Measurements from ENCODE around the gene SYNDIG1. TPM values are rescaled to one million over a fixed set of nuclear protein-coding genes. Genes with fewer than 3 reads are reported as not detected.

The SYNDIG1 gene
- polyA plus RNA-seq, 2 of the 4 experiments (the other 2 are of a cell fraction), result 0.96 to 2.6 TPM

- TF ChIP-seq MYC (IDR thresholded peaks at IDR 0.05; ENCODE audit: borderline replicate concordance, low read length), result no peak
- peak; percentile 40; the same call in 1 of the 2 replicates for TF ChIP-seq FOSL2 (IDR thresholded peaks at IDR 0.05)
- peak; percentile 82; the same call in 1 of the 2 replicates for TF ChIP-seq FOSL2 (CRISPR knock-in tag; IDR thresholded peaks at IDR 0.05)
- TF ChIP-seq FOXS1 (CRISPR knock-in tag; IDR thresholded peaks at IDR 0.05), result no peak
- TF ChIP-seq SREBF2 (IDR thresholded peaks at IDR 0.05), result no peak
- no peak for TF ChIP-seq GATA3 (IDR thresholded peaks at IDR 0.05; ENCODE audit: borderline replicate concordance)
- no peak for TF ChIP-seq RCOR1 (IDR thresholded peaks at IDR 0.05; ENCODE audit: low read depth, low read length)
Measured at GRCh38 chr20:24634855-24635254, 165.4 kb downstream of the SYNDIG1 start (continued).

- FAIRE-seq (no peak), DNase-seq (ENCODE audit: low read depth in 1 of 2, low spot score in 1 of 2) (no peak), ATAC-seq (no peak)
- Histone ChIP-seq H3K9me3 (no peaks in the 10 kb centered on the region; the same call in 2 of the 3 replicates), H3K4me3 (no peak overlapping the region), H3K4me2 (no peak overlapping the region), H3K27ac (peak overlapping the region; percentile 90 to 92), H3K4me1 (peaks cover 22% of the 10 kb centered on the region)
- 95% methylated on average over 2 of the region's 2 CpGs for WGBS (ENCODE audit: missing lambda C conversion rate)
- CTCF ChIA-PET, result interaction anchor here (0.9 to 1.4 kb wide), 4 partner anchors 9 to 42 kb away, joined by 3 to 6 read pairs (median 3); no protein-coding TSS in a partner anchor
- TF ChIP-seq SMC3 (IDR thresholded peaks at IDR 0.05), result no peak
- TF ChIP-seq HES2 (IDR thresholded peaks at IDR 0.05), result no peak
- TF ChIP-seq JUNB (IDR thresholded peaks at IDR 0.05), result no peak
- no peak for TF ChIP-seq NPAS2 (CRISPR knock-in tag; IDR thresholded peaks at IDR 0.05; ENCODE audit: borderline replicate concordance)
- TF ChIP-seq RARB (CRISPR knock-in tag; IDR thresholded peaks at IDR 0.05), result no peak
- TF ChIP-seq ZNF302 (CRISPR knock-in tag; IDR thresholded peaks at IDR 0.05), result no peak
- TF ChIP-seq RAD21 (conservative IDR thresholded peaks at IDR 0.05 in 1 of 2, IDR thresholded peaks at IDR 0.05 in 1 of 2), result no peak
- no peak for TF ChIP-seq PHF8 (IDR thresholded peaks at IDR 0.05; ENCODE audit: borderline replicate concordance, low read depth)
- no peak for TF ChIP-seq CTCF (IDR thresholded peaks at IDR 0.05)
- TF ChIP-seq ATOH8 (CRISPR knock-in tag; IDR thresholded peaks at IDR 0.05; ENCODE audit: low read depth), result no peak
- TF ChIP-seq HOXB5 (CRISPR knock-in tag; IDR thresholded peaks at IDR 0.05), result no peak
- no peak for TF ChIP-seq TP53 (CRISPR knock-in tag; IDR thresholded peaks at IDR 0.05)
- no peak for TF ChIP-seq HDAC2 (IDR thresholded peaks at IDR 0.05)
- no peak for TF ChIP-seq HOXB13 (CRISPR knock-in tag; IDR thresholded peaks at IDR 0.05; ENCODE audit: low read depth)
- TF ChIP-seq, protein P1, sequence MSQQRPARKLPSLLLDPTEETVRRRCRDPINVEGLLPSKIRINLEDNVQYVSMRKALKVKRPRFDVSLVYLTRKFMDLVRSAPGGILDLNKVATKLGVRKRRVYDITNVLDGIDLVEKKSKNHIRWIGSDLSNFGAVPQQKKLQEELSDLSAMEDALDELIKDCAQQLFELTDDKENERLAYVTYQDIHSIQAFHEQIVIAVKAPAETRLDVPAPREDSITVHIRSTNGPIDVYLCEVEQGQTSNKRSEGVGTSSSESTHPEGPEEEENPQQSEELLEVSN (IDR thresholded peaks at IDR 0.05; ENCODE audit: borderline replicate concordance, low read depth), result no peak
- POLR2A ChIA-PET, result no interaction called here
Measured at GRCh38 chr20:24636626-24637025, 167.2 kb downstream of the SYNDIG1 start.

DNA sequence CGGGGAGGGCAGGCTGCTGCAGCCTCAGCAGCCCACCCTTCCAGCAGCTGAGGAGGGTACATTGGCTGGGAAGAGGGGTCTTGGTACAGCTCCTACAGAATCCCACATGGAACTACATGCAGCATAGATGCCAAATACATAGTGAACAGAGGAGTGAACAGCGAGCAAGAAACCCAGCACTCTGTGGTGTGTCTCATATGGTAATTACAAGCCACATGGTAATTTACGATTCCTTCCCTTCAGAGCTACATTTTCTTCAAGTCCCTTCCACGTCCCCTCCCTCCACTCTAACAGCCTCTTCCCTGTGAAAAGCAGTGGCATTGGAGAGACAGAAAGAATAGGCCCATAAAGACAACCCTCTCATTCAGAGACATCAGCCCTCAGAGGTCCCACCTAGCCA is 167.7 kb downstream of the SYNDIG1 start:
- no peak for DNase-seq (ENCODE audit: low read depth in 1 of 2, low spot score in 1 of 2)
- Histone ChIP-seq H3K9me3 (no peaks in the 10 kb centered on the region; the same call in 2 of the 3 replicates), H3K27ac (peak overlapping the region; percentile 19 to 90; a peak in 4 of 6 replicates), H3K4me2 (no peak overlapping the region), H3K4me3 (no peak overlapping the region), H3K4me1 (peaks cover 22% of the 10 kb centered on the region)
- WGBS (ENCODE audit: missing lambda C conversion rate), result 87% methylated on average over 4 of the region's 4 CpGs
- ATAC-seq, result no peak
- ChIA-PET POLR2A (no interaction called here), CTCF (interaction anchor here (1.4 kb wide), 1 partner anchor 9 kb away, joined by 6 read pairs; no protein-coding TSS in a partner anchor)
- TF ChIP-seq CHD2 (IDR thresholded peaks at IDR 0.05; ENCODE audit: low read length, partially characterized antibody) (no peak), TFCP2L1 (CRISPR knock-in tag; IDR thresholded peaks at IDR 0.05) (no peak), USF2 (IDR thresholded peaks at IDR 0.05) (no peak), FOSB (CRISPR knock-in tag; IDR thresholded peaks at IDR 0.05) (no peak), EHMT2 (IDR thresholded peaks at IDR 0.05; ENCODE audit: low read depth) (no peak), MYC (IDR thresholded peaks at IDR 0.05; ENCODE audit: borderline replicate concordance, low read length) (no peak)
- TF ChIP-seq, protein P2, sequence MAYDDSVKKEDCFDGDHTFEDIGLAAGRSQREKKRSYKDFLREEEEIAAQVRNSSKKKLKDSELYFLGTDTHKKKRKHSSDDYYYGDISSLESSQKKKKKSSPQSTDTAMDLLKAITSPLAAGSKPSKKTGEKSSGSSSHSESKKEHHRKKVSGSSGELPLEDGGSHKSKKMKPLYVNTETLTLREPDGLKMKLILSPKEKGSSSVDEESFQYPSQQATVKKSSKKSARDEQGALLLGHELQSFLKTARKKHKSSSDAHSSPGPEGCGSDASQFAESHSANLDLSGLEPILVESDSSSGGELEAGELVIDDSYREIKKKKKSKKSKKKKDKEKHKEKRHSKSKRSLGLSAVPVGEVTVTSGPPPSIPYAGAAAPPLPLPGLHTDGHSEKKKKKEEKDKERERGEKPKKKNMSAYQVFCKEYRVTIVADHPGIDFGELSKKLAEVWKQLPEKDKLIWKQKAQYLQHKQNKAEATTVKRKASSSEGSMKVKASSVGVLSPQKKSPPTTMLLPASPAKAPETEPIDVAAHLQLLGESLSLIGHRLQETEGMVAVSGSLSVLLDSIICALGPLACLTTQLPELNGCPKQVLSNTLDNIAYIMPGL (CRISPR knock-in tag; IDR thresholded peaks at IDR 0.05; ENCODE audit: borderline replicate concordance), result no peak
- no peak for FAIRE-seq
